Measurements from ENCODE around the gene ATP13A5. TPM values are rescaled to one million over a fixed set of nuclear protein-coding genes. Genes with fewer than 3 reads are reported as not detected.

ATP13A5 gene
- total RNA-seq, 2 experiments from 2014 or later: not detected

GRCh38 chr3:193269343-193270028 lies 109.1 kb downstream of the ATP13A5 start:
- ChIA-PET POLR2A (no interaction called here), CTCF (interaction anchor here (0.6 kb wide), 1 partner anchor 9 kb away, joined by 3 read pairs; no protein-coding TSS in a partner anchor)

- POLR2A ChIA-PET: no interaction called here
- CTCF ChIA-PET: no interaction called here
These were observed 115.8 kb downstream of the ATP13A5 start for GRCh38 chr3:193262707-193263106.

- ChIA-PET CTCF (no interaction called here), POLR2A (no interaction called here)
These were observed 116.6 kb downstream of the ATP13A5 start for GRCh38 chr3:193261970-193262369.

- ChIA-PET POLR2A (no interaction called here), CTCF (no interaction called here)
These were observed 124.4 kb downstream of the ATP13A5 start for GRCh38 chr3:193253986-193254660.

GRCh38 chr3:193250492-193250891 lies 128.1 kb downstream of the ATP13A5 start:
- POLR2A ChIA-PET: no interaction called here
- CTCF ChIA-PET: no interaction called here

- ChIA-PET POLR2A (no interaction called here), CTCF (no interaction called here)
These were observed 129.6 kb downstream of the ATP13A5 start for GRCh38 chr3:193248848-193249468.

- POLR2A ChIA-PET: no interaction called here
These were observed 135.0 kb downstream of the ATP13A5 start for GRCh38 chr3:193243571-193243970.

GRCh38 chr3:193241716-193242115 lies 136.8 kb downstream of the ATP13A5 start:
- POLR2A ChIA-PET: no interaction called here

More at GRCh38 chr3:193243571-193243970, 135.0 kb downstream of the ATP13A5 start:
- CTCF ChIA-PET: no interaction called here

GRCh38 chr3:193240850-193241706 lies 137.5 kb downstream of the ATP13A5 start, which contains the start of gene PLAAT1:
Gene PLAAT1 (plus strand): TSS chr3:193241222. CDS start chr3:193255651, 14,429 bp downstream.
- CTCF ChIA-PET: no interaction called here
- POLR2A ChIA-PET: no interaction called here

More at GRCh38 chr3:193241716-193242115, 136.8 kb downstream of the ATP13A5 start:
- CTCF ChIA-PET: no interaction called here

GRCh38 chr3:193240436-193240849 lies 138.1 kb downstream of the ATP13A5 start:
- POLR2A ChIA-PET: no interaction called here
- CTCF ChIA-PET: no interaction called here

- POLR2A ChIA-PET: no interaction called here
- CTCF ChIA-PET: no interaction called here
These were observed 141.5 kb downstream of the ATP13A5 start for GRCh38 chr3:193237030-193237429.

GRCh38 chr3:193236599-193236998 lies 142.0 kb downstream of the ATP13A5 start:
- CTCF ChIA-PET: no interaction called here

GRCh38 chr3:193231201-193231600 lies 147.4 kb downstream of the ATP13A5 start:
- POLR2A ChIA-PET: no interaction called here
- CTCF ChIA-PET: no interaction called here

More at GRCh38 chr3:193236599-193236998, 142.0 kb downstream of the ATP13A5 start:
- POLR2A ChIA-PET: no interaction called here

GRCh38 chr3:193230610-193231009 lies 147.9 kb downstream of the ATP13A5 start:
- POLR2A ChIA-PET: no interaction called here
- CTCF ChIA-PET: no interaction called here

GRCh38 chr3:193229851-193230420 lies 148.6 kb downstream of the ATP13A5 start:
- ChIA-PET CTCF (no interaction called here), POLR2A (no interaction called here)

- ChIA-PET POLR2A (no interaction called here), CTCF (no interaction called here)
These were observed 150.3 kb downstream of the ATP13A5 start for GRCh38 chr3:193228206-193228605.

- POLR2A ChIA-PET: no interaction called here
- CTCF ChIA-PET: no interaction called here
These were observed 153.0 kb downstream of the ATP13A5 start for GRCh38 chr3:193225302-193226125.

Measured in activated CD8-positive, alpha-beta memory T cell treated with anti-CD3 and anti-CD28 coated beads for 36 hours (primary cell).